Measurements from ENCODE around the gene CBLN1.

- TF ChIP-seq FOXK2 (IDR thresholded peaks at IDR 0.05): no peak
- TF ChIP-seq PKNOX1 (IDR thresholded peaks at IDR 0.05): no peak
Observed at GRCh38 chr16:49324703-49325102, 43.1 kb upstream of the CBLN1 start.

Data from HEK293T (cell line).